ENCODE measurements around the gene LARP1. TPM values are rescaled to one million over a fixed set of nuclear protein-coding genes. Genes with fewer than 3 reads are reported as not detected.

The LARP1 gene
- total RNA-seq, 1 donor from 2014 or later = 243 TPM

GRCh38 chr5:154708207-154708606, 47.0 kb upstream of the LARP1 start:
- H3K36me3 Mint-ChIP-seq (ENCODE audit: low read depth, unreplicated experiment) = no peaks in the 10 kb centered on the region
- Histone ChIP-seq H3K27me3 (ENCODE audit: insufficient read depth, low read length) (no peaks in the 10 kb centered on the region), H3K4me1 (ENCODE audit: insufficient read depth, low read length) (peaks cover 6% of the 10 kb centered on the region), H3K4me3 (ENCODE audit: insufficient read depth, low read depth, low read length) (no peak overlapping the region), H2AFZ (ENCODE audit: low read depth, low read length) (no peak overlapping the region), H3K36me3 (ENCODE audit: insufficient read depth, low read length) (no peaks in the 10 kb centered on the region), H3K9ac (ENCODE audit: low read length) (no peak overlapping the region), H3K9me3 (ENCODE audit: insufficient read depth, low read depth, low read length) (no peaks in the 10 kb centered on the region), H3K79me2 (ENCODE audit: insufficient read depth, low read length) (no peaks in the 10 kb centered on the region), H3K4me2 (ENCODE audit: low read length) (no peak overlapping the region), H4K20me1 (ENCODE audit: insufficient read depth, low read length) (no peaks in the 10 kb centered on the region), H3K27ac (ENCODE audit: low read depth, low read length) (no peak overlapping the region)
- no peak overlapping the region for H3K27ac Mint-ChIP-seq (ENCODE audit: unreplicated experiment)
- FAIRE-seq (no peak), DNase-seq (ENCODE audit: low read depth) (no peak)
- H3K27me3 Mint-ChIP-seq (ENCODE audit: low read depth, unreplicated experiment) = peaks cover 5% of the 10 kb centered on the region
- H3K9me3 Mint-ChIP-seq (ENCODE audit: unreplicated experiment) = no peaks in the 10 kb centered on the region
- H3K4me1 Mint-ChIP-seq (ENCODE audit: low read depth, unreplicated experiment) = peaks cover 2% of the 10 kb centered on the region
- no peak overlapping the region for H3K4me3 Mint-ChIP-seq (ENCODE audit: unreplicated experiment)
- TF ChIP-seq, protein P1, sequence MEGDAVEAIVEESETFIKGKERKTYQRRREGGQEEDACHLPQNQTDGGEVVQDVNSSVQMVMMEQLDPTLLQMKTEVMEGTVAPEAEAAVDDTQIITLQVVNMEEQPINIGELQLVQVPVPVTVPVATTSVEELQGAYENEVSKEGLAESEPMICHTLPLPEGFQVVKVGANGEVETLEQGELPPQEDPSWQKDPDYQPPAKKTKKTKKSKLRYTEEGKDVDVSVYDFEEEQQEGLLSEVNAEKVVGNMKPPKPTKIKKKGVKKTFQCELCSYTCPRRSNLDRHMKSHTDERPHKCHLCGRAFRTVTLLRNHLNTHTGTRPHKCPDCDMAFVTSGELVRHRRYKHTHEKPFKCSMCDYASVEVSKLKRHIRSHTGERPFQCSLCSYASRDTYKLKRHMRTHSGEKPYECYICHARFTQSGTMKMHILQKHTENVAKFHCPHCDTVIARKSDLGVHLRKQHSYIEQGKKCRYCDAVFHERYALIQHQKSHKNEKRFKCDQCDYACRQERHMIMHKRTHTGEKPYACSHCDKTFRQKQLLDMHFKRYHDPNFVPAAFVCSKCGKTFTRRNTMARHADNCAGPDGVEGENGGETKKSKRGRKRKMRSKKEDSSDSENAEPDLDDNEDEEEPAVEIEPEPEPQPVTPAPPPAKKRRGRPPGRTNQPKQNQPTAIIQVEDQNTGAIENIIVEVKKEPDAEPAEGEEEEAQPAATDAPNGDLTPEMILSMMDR (IDR thresholded peaks at IDR 0.05; ENCODE audit: insufficient read depth, low read depth, low read length) = no peak

DNA sequence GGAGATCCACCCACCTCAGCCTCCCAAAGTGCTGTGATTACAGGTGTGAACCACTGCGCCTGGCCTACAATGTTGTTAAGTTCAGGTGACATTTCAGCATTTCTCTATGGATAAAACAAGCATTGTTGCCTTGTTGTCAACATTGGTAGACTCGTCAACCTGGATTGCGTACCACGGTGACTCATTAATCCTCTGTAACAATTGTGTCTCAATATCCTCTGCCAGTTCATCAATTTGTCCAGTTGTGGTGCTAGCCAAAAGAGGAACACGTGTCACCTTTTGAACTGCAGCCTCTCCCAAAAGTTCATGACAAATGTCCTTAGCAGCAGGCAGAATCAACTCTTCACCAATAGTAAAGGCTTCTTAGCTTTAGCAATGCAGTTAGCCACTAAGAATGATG, 46.3 kb upstream of the LARP1 start:
- H3K79me2 ChIP-seq (ENCODE audit: insufficient read depth, low read length) = no peaks in the 10 kb centered on the region

More for the DNA sequence above, 46.3 kb upstream of the LARP1 start:
- Histone ChIP-seq H3K9ac (ENCODE audit: low read length) (no peak overlapping the region), H2AFZ (ENCODE audit: low read depth, low read length) (no peak overlapping the region), H3K4me2 (ENCODE audit: low read length) (no peak overlapping the region), H3K4me3 (ENCODE audit: insufficient read depth, low read depth, low read length) (no peak overlapping the region), H4K20me1 (ENCODE audit: insufficient read depth, low read length) (no peaks in the 10 kb centered on the region), H3K36me3 (ENCODE audit: insufficient read depth, low read length) (no peaks in the 10 kb centered on the region), H3K9me3 (ENCODE audit: insufficient read depth, low read depth, low read length) (no peaks in the 10 kb centered on the region), H3K4me1 (ENCODE audit: insufficient read depth, low read length) (peaks cover 6% of the 10 kb centered on the region), H3K27me3 (ENCODE audit: insufficient read depth, low read length) (no peaks in the 10 kb centered on the region), H3K27ac (ENCODE audit: low read depth, low read length) (no peak overlapping the region)
- FAIRE-seq (no peak), DNase-seq (ENCODE audit: low read depth) (no peak)
- H3K36me3 Mint-ChIP-seq (ENCODE audit: low read depth, unreplicated experiment) = no peaks in the 10 kb centered on the region
- no peak overlapping the region for H3K27ac Mint-ChIP-seq (ENCODE audit: unreplicated experiment)
- TF ChIP-seq, protein P1 (IDR thresholded peaks at IDR 0.05; ENCODE audit: insufficient read depth, low read depth, low read length) = no peak
- no peak for TF ChIP-seq EZH2 (IDR thresholded peaks at IDR 0.05; ENCODE audit: insufficient read depth, low read length)
- H3K4me1 Mint-ChIP-seq (ENCODE audit: low read depth, unreplicated experiment) = peaks cover 6% of the 10 kb centered on the region
- peaks cover 7% of the 10 kb centered on the region for H3K27me3 Mint-ChIP-seq (ENCODE audit: low read depth, unreplicated experiment)
- no peaks in the 10 kb centered on the region for H3K9me3 Mint-ChIP-seq (ENCODE audit: unreplicated experiment)
- no peak overlapping the region for H3K4me3 Mint-ChIP-seq (ENCODE audit: unreplicated experiment)

All from astrocyte (in vitro differentiated cells and primary cell).